ENCODE data around the gene MED15. TPM values are rescaled to one million over a fixed set of nuclear protein-coding genes. Genes with fewer than 3 reads are reported as not detected.

The MED15 gene
- total and polyA plus RNA-seq, 7 donors: 25.8 to 86.8 (median 37.5) TPM

- 91 to 94% methylated on average over 7 of the region's 7 CpGs for WGBS, 2 donors
- Histone ChIP-seq H3K36me3 (peaks cover 39 to 100% (median 62%) of the 10 kb centered on the region in 4 donors), H3K9me3 (no peaks in the 10 kb centered on the region), H3K27me3 (no peaks in the 10 kb centered on the region), H3K4me3 (no peak overlapping the region), H3K4me1 (no peaks in the 10 kb centered on the region), H3K27ac (no peak overlapping the region)
- intact Hi-C loops (cut with DNase I): no loop called here
- no peak for TF ChIP-seq POLR2A (IDR thresholded peaks at IDR 0.05)
- TF ChIP-seq EP300 (IDR thresholded peaks at IDR 0.05): no peak
- no peak for TF ChIP-seq POLR2AphosphoS5 (IDR thresholded peaks at IDR 0.05)
- DNase-seq: no peak
Observed at GRCh38 chr22:20580179-20580578, 72.8 kb downstream of the MED15 start.

GRCh38 chr22:20580611-20581502 lies 73.4 kb downstream of the MED15 start:
- DNase-seq: no peak
- intact Hi-C loops (cut with DNase I): no loop called here
- H3K4me3 ChIP-seq: no peak overlapping the region
- no peak overlapping the region for H3K27ac ChIP-seq
- no peaks in the 10 kb centered on the region for H3K4me1 ChIP-seq
- H3K9me3 ChIP-seq: no peaks in the 10 kb centered on the region
- TF ChIP-seq POLR2AphosphoS5 (IDR thresholded peaks at IDR 0.05) (no peak), POLR2A (IDR thresholded peaks at IDR 0.05) (no peak), CTCF (IDR thresholded peaks at IDR 0.05) (no peak), EP300 (IDR thresholded peaks at IDR 0.05) (no peak)
- 94 to 95% methylated on average over 19 of the region's 19 CpGs for WGBS, 2 donors
- H3K27me3 ChIP-seq: no peaks in the 10 kb centered on the region
- H3K36me3 ChIP-seq: peaks cover 40 to 100% (median 69%) of the 10 kb centered on the region in 4 donors

DNA sequence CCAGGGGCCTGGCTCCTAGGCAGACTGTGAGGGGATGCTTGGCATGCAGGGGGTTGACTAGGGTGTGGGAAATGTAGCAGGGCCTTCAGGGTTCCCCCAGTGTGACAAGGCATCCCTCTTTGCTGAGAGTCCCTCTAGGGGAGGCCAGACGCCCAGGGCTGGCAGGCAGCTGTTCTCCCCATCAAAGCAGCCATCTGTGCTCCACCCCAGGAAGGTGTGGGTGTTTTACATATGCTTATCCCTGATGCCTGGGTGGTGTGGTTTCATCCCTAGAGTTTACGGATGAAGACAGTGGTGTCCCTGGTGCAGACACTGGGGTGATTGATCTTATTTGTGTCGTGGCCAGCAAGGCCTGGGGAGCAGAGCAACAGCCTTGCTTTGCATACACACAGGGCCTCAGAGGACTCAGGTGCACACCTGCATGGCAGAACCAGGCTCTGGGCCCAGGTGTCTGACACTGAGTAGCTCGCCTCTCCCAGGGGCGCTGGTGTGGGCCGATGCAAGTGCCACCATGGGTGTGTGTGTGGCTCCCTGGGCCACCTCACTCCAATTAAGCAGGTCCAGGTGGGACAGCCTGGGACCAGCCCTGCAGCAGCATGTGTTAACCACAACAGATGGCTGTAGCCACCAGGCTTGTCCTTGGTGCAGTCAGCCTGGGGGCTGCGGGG lies 74.2 kb downstream of the MED15 start:
- no peaks in the 10 kb centered on the region for H3K27me3 ChIP-seq
- no peak for TF ChIP-seq POLR2A (IDR thresholded peaks at IDR 0.05)
- TF ChIP-seq CTCF (IDR thresholded peaks at IDR 0.05): no peak
- TF ChIP-seq EP300 (IDR thresholded peaks at IDR 0.05): no peak
- TF ChIP-seq POLR2AphosphoS5 (IDR thresholded peaks at IDR 0.05): no peak
- H3K27ac ChIP-seq: no peak overlapping the region
- intact Hi-C loops (cut with DNase I): no loop called here
- no peak overlapping the region for H3K4me3 ChIP-seq
- H3K4me1 ChIP-seq: no peaks in the 10 kb centered on the region
- no peak for DNase-seq
- no peaks in the 10 kb centered on the region for H3K9me3 ChIP-seq
- peaks cover 48 to 100% (median 73%) of the 10 kb centered on the region in 4 donors for H3K36me3 ChIP-seq
- 90 to 92% methylated on average over 7 of the region's 7 CpGs for WGBS, 2 donors

DNA sequence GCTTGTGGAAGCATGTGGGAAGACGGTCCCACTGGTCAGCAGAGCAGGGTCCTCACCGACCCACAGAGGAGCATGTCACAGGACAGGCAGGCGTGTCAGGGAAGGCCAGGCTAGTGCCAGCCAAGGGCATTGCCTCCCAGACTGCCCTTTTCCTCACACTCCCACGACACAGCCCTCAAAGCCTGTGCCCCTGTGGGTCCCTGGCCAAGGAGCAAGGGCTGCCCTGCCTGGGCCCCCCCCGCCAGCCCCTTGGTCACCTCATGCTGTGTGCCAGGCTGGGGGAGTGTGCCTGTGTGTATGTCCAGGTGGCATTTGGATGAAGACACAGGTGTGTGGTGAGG lies 74.7 kb downstream of the MED15 start:
- peaks cover 53 to 100% (median 77%) of the 10 kb centered on the region in 4 donors for H3K36me3 ChIP-seq
- WGBS, 2 donors: 94 to 95% methylated on average over 5 of the region's 5 CpGs

More for the DNA sequence above, 74.7 kb downstream of the MED15 start:
- H3K27ac ChIP-seq: no peak overlapping the region
- no peaks in the 10 kb centered on the region for H3K27me3 ChIP-seq
- DNase-seq: no peak
- no peak for TF ChIP-seq CTCF (IDR thresholded peaks at IDR 0.05)
- no peak overlapping the region for H3K4me3 ChIP-seq
- H3K9me3 ChIP-seq: no peaks in the 10 kb centered on the region
- intact Hi-C loops (cut with DNase I): no loop called here
- no peaks in the 10 kb centered on the region for H3K4me1 ChIP-seq

All from sigmoid colon (tissue), 7 donors.